NCI-H524 treated with DMSO at 0.1 percent for 48 hours (cell line): Measurements from ENCODE around the gene CNFN.

Experiments used
- DNase-seq: peaks from one replicate; lab custom pipeline; 2025; lab: John Stamatoyannopoulos, UW

CNFN gene

DNA sequence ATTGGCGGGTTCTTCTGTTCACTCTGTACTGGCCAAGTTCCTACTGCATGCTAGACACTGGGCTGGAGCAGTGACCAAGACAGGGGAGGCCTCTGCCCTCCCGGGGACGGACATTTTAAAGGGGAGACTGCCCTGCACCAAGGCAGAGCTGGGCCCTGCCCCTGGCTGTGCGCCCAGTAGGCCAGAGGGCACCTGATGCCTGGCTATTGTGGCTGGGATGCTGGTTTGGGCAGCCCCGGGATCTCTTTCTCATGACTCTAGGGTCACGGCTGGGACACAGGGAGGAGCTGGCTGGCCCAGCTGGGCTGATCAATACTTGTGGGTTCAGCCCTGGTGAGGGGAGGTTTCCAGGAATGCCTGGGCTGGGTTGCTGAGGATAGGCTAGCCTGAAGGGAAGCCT is 19.4 kb upstream of the CNFN start:
- no peak for DNase-seq

DNA sequence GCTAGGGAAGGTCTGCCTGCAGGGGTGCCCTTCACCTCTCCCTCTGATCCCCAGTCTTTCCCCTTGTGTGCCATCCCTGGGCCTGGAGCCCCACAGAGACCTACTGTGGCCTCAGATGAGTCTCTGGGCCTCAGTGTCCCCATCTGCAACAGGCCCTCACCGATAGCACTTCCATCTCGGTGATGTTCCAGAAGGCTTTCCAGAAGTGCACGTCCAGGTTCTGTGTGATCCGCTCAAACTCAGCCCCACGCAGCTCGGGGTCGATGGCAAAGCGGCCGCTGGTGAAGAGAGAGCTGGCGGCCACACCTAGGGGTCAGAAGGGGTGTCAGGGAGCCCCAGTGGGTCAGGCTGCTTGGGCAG is 17.7 kb upstream of the CNFN start:
- no peak for DNase-seq

GRCh38 chr19:42407085-42407815 is 17.2 kb upstream of the CNFN start:
- no peak for DNase-seq

DNA sequence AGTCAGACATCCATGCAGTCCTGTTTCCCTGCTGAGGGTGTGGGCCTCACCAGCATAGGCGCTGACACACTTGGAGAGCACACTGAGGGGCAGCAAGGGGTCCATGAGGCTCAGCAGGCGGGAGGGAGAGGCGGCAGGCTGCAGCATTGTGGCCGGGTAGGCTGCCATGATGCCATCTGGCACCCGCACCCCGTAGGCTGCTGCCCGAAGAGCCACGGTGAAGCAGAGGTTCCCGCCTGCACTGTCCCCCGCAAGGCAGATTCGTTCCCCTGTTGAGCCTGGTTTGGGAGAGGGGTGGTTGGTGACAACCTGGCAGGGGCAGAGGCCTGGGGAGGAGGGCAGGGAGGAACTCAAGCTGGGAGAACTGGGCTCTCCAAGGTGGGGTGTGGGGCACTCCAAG is 16.0 kb upstream of the CNFN start:
- no peak for DNase-seq

DNA sequence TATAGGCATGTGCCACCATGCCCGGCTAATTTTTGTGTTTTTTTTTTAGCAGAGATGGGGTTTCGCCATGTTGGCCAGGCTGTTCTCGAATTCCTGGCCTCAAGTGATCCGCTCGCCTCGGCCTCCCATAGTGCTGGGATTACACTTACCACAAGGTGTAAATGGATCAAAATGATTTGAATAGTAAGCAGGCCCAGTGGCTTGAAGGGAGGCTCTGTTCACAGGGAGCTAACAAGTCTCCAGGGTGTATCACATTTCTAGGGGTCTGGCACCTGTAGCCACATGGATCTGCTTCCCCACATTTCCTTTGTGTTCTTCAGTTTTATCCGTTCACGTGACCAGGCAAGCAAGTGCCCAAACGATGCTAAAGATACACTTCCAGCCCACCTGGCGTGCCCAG is 13.5 kb upstream of the CNFN start:
- DNase-seq = peak; percentile 28

GRCh38 chr19:42402376-42403116 is 12.4 kb upstream of the CNFN start:
- DNase-seq = no peak

GRCh38 chr19:42401365-42402303 is 11.5 kb upstream of the CNFN start:
- DNase-seq = peak; percentile 37

- no peak for DNase-seq
These were observed 10.3 kb upstream of the CNFN start for GRCh38 chr19:42400404-42400803.

GRCh38 chr19:42397263-42398166 is 7.4 kb upstream of the CNFN start:
- no peak for DNase-seq

- DNase-seq = peak; percentile 80
These were observed 6.5 kb upstream of the CNFN start for GRCh38 chr19:42396381-42397262.

- DNase-seq = no peak
These were observed 4.7 kb upstream of the CNFN start for GRCh38 chr19:42394751-42395150.

DNA sequence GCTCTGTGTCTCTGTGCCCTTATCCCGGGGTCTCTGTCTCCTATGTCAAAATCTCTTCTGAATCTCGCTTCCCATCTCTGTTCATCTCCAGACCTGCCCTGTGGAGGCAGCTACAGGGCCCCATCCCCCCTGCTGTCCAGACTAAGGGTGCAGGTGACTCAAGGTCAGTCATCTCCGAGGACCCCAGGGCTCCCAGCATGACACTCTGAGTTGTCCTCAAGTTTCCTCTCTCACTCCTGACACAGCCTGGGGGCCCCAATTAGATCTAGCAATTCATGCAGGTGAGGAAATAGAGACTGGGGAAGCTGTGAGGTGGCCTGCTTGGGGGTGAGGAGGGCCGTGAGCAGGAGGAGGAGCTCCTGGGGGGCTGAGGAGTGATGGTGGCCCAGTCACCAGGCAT is 2.1 kb upstream of the CNFN start:
- DNase-seq = no peak

- no peak for DNase-seq
These were observed 1.1 kb downstream of the CNFN start for GRCh38 chr19:42388851-42389489.

GRCh38 chr19:42386974-42387707 is 3.0 kb downstream of the CNFN start:
- DNase-seq = peak; percentile 25

- no peak for DNase-seq
These were observed 9.9 kb downstream of the CNFN start for GRCh38 chr19:42380155-42380554.

GRCh38 chr19:42378225-42379215 is 11.6 kb downstream of the CNFN start:
- DNase-seq = no peak

GRCh38 chr19:42376177-42376555 is 13.9 kb downstream of the CNFN start:
- no peak for DNase-seq
